Keratinocyte (primary cell): Measurements from ENCODE around the gene SLAMF1. TPM values are rescaled to one million over a fixed set of nuclear protein-coding genes. Genes with fewer than 3 reads are reported as not detected.

Source experiments
- DNase-seq: peaks from one replicate; pipeline ENCODE4 v3.0.0-alpha.2; 2011; ENCODE audit warnings: low read depth, missing footprints, low spot score
- FAIRE-seq: peaks from 2 replicates; lab custom pipeline; 2011; peaks lifted over from hg19 to GRCh38; lab: Jason Lieb, UNC
- H2AFZ ChIP-seq: 2 replicates; pipeline ENCODE4 v1.6.0; 2012; ENCODE audit warnings: low read length, control low read depth, inconsistent platforms; ENCODE audit not compliant: control insufficient read depth
- H3K27ac ChIP-seq: 2 replicates; pipeline ENCODE4 v1.5.1; 2011; ENCODE audit warnings: low read length; ENCODE audit not compliant: control insufficient read depth, insufficient read depth
- H3K27me3 ChIP-seq: 3 replicates; pipeline ENCODE4 v1.6.0; 2011; ENCODE audit warnings: low read length; ENCODE audit not compliant: control insufficient read depth, insufficient read depth; ENCODE audit errors: extremely low read depth
- H3K36me3 ChIP-seq, 2 experiments: 2 replicates in 1 of 2; 3 replicates in 1 of 2; pipeline ENCODE4 v1.5.1; 2011; ENCODE audit warnings: low read length in 2 of 2, mild to moderate bottlenecking in 1 of 2; ENCODE audit not compliant: control insufficient read depth in 2 of 2, insufficient read depth in 2 of 2; ENCODE audit errors: extremely low read depth in 1 of 2
- H3K4me1 ChIP-seq: 3 replicates; pipeline ENCODE4 v1.5.1; 2011; ENCODE audit warnings: low read length; ENCODE audit not compliant: control insufficient read depth, insufficient read depth; ENCODE audit errors: extremely low read depth
- H3K4me2 ChIP-seq: 3 replicates; pipeline ENCODE4 v1.6.0; 2011; ENCODE audit warnings: low read depth, low read length; ENCODE audit not compliant: control insufficient read depth, insufficient read depth; ENCODE audit errors: extremely low read depth
- H3K4me3 ChIP-seq, 3 experiments: fragments of 200-600 bp in 1 of 3; sonication (generic) in 1 of 3; 2 replicates in 2 of 3; 3 replicates in 1 of 3; pipeline ENCODE4 v1.5.1; 2011 to 2016; ENCODE audit warnings: low read length in 3 of 3, mild to moderate bottlenecking in 3 of 3, control low read depth in 2 of 3, inconsistent platforms in 1 of 3, low read depth in 1 of 3, mixed read lengths in 1 of 3, mixed run types in 1 of 3, moderate library complexity in 1 of 3; ENCODE audit not compliant: control insufficient read depth in 2 of 3, insufficient read depth in 2 of 3; ENCODE audit errors: extremely low read depth in 1 of 3
- H3K79me2 ChIP-seq: 2 replicates; pipeline ENCODE4 v1.6.0; 2012; ENCODE audit warnings: low read length; ENCODE audit not compliant: control insufficient read depth, insufficient read depth
- H3K9ac ChIP-seq: 3 replicates; pipeline ENCODE4 v1.6.0; 2011; ENCODE audit warnings: low read length; ENCODE audit not compliant: control insufficient read depth, insufficient read depth; ENCODE audit errors: extremely low read depth
- H3K9me1 ChIP-seq: 3 replicates; pipeline ENCODE4 v1.6.0; 2011; ENCODE audit warnings: low read length; ENCODE audit not compliant: control insufficient read depth, insufficient read depth; ENCODE audit errors: extremely low read depth
- H3K9me3 ChIP-seq: 2 replicates; pipeline ENCODE4 v1.5.1; 2012; ENCODE audit warnings: low read depth, low read length; ENCODE audit not compliant: control insufficient read depth
- H4K20me1 ChIP-seq: 3 replicates; pipeline ENCODE4 v1.6.0; 2011; ENCODE audit warnings: low read length; ENCODE audit not compliant: control insufficient read depth, insufficient read depth; ENCODE audit errors: extremely low read depth
- CTCF ChIP-seq, 3 experiments: IDR thresholded peaks in 1 of 3; conservative IDR thresholded peaks in 1 of 3; optimal IDR thresholded peaks in 1 of 3; 2 replicates in 2 of 3; 3 replicates in 1 of 3; pipeline versions ENCODE3 to v1.5.1; 2011; ENCODE audit warnings: low read length in 3 of 3, mild to moderate bottlenecking in 3 of 3, moderate library complexity in 2 of 3, control low read depth in 1 of 3, inconsistent platforms in 1 of 3; ENCODE audit not compliant: insufficient read depth in 2 of 3; ENCODE audit errors: extremely low read depth in 1 of 3
- EZH2 ChIP-seq: IDR thresholded peaks from one replicate; pipeline ENCODE4 v1.6.1; 2012; ENCODE audit warnings: inconsistent platforms, mild to moderate bottlenecking, low read length, moderate library complexity
- dilution Hi-C: fragments of 300-500 bp; cut with MboI; formaldehyde crosslinking; loops from one replicate; pipeline ENCODE4 v1.7.0; 2020; ENCODE audit warnings: low sequenced_read_pairs; ENCODE audit not compliant: extremely low pct_ligation_motif_present
- polyA plus RNA-seq, 5 experiments: library from polyadenylated mRNA; depleted of rRNA in 3 of 5; stranded (reverse) in 3 of 5; stranded (forward) in 1 of 5; unstranded in 1 of 5; fragments of >200 nt; gene quantifications; 1 replicate in 1 of 5; 2 replicates in 3 of 5; 3 replicates in 1 of 5; pipeline versions ENCODE4 v1.2.1 to v1.2.3, GENCODE V29; 2011 to 2012; ENCODE audit warnings: missing spikeins in 2 of 5, low read depth in 1 of 5, low replicate concordance in 1 of 5

The SLAMF1 gene
- polyA plus RNA-seq, 1 donor (not counting 4 experiments of a cell fraction or from before 2014, with no cell fraction given), result not detected

- Histone ChIP-seq H3K79me2 (no peaks in the 10 kb centered on the region), H3K27ac (no peak overlapping the region), H3K9me3 (no peaks in the 10 kb centered on the region), H3K4me2 (no peak overlapping the region), H3K9me1 (no peaks in the 10 kb centered on the region), H3K27me3 (peaks cover 19% of the 10 kb centered on the region), H2AFZ (no peak overlapping the region), H3K4me3 (no peak overlapping the region), H4K20me1 (no peaks in the 10 kb centered on the region), H3K9ac (no peak overlapping the region), H3K36me3 (no peaks in the 10 kb centered on the region), H3K4me1 (no peaks in the 10 kb centered on the region)
- no peak for DNase-seq
- no peak for TF ChIP-seq CTCF (optimal IDR thresholded peaks at IDR 0.05 in 1 of 3, IDR thresholded peaks at IDR 0.05 in 1 of 3, conservative IDR thresholded peaks at IDR 0.05 in 1 of 3; ENCODE audit: extremely low read depth in 1 of 3, insufficient read depth in 2 of 3, low read length in 3 of 3)
- FAIRE-seq, result no peak
- dilution Hi-C loops, result loop anchor here (25.0 kb wide), 1 partner anchor 172 kb away; no protein-coding TSS in a partner anchor
Measured at GRCh38 chr1:160608941-160609340, 37.9 kb downstream of the SLAMF1 start.

- Histone ChIP-seq H3K27ac (no peak overlapping the region), H3K4me3 (no peak overlapping the region), H4K20me1 (no peaks in the 10 kb centered on the region), H3K9me3 (no peaks in the 10 kb centered on the region), H3K27me3 (peaks cover 19% of the 10 kb centered on the region), H3K4me1 (no peaks in the 10 kb centered on the region), H3K4me2 (no peak overlapping the region), H3K9ac (no peak overlapping the region), H3K9me1 (no peaks in the 10 kb centered on the region), H2AFZ (no peak overlapping the region), H3K36me3 (no peaks in the 10 kb centered on the region), H3K79me2 (no peaks in the 10 kb centered on the region)
- dilution Hi-C loops, result loop anchor here (25.0 kb wide), 1 partner anchor 171 kb away; no protein-coding TSS in a partner anchor
- TF ChIP-seq EZH2 (no peak), CTCF (optimal IDR thresholded peaks at IDR 0.05 in 1 of 3, IDR thresholded peaks at IDR 0.05 in 1 of 3, conservative IDR thresholded peaks at IDR 0.05 in 1 of 3; ENCODE audit: extremely low read depth in 1 of 3, insufficient read depth in 2 of 3, low read length in 3 of 3) (no peak)
- FAIRE-seq, result no peak
- DNase-seq, result no peak
Measured at GRCh38 chr1:160608514-160608913, 38.3 kb downstream of the SLAMF1 start.
